Endothelial cell of umbilical vein (primary cell): Measurements from ENCODE around the gene CITED2.

Experiments
- CTCF ChIP-seq, 2 donors: IDR thresholded peaks; 1 replicate in 1 of 2; 2 replicates in 1 of 2; pipeline ENCODE4 v1.5.1; 2011; ENCODE audit warnings: low read length in 2 of 2, mild to moderate bottlenecking in 2 of 2, moderate library complexity in 2 of 2, control low read depth in 1 of 2, inconsistent platforms in 1 of 2, low read depth in 1 of 2; ENCODE audit not compliant: insufficient read depth in 1 of 2; ENCODE audit errors: extremely low read depth in 1 of 2
- EZH2 ChIP-seq: IDR thresholded peaks from 2 replicates; pipeline ENCODE4 v1.6.1; 2012; ENCODE audit warnings: borderline replicate concordance, low read depth, mild to moderate bottlenecking, moderate library complexity, low read length, inconsistent platforms; ENCODE audit not compliant: severe bottlenecking
- FOS ChIP-seq: IDR thresholded peaks from 2 replicates; pipeline ENCODE4 v1.6.1; 2011; ENCODE audit warnings: mild to moderate bottlenecking, low read length, moderate library complexity, borderline replicate concordance; ENCODE audit not compliant: insufficient read depth
- GATA2 ChIP-seq: IDR thresholded peaks from 2 replicates; pipeline ENCODE4 v1.7.0; 2011; ENCODE audit warnings: low read depth, mild to moderate bottlenecking, moderate library complexity, mixed read lengths, low read length; ENCODE audit not compliant: insufficient read length, insufficient read depth
- JUN ChIP-seq: IDR thresholded peaks from 2 replicates; pipeline ENCODE4 v1.6.1; 2011; ENCODE audit warnings: borderline replicate concordance, low read depth; ENCODE audit not compliant: insufficient read length, insufficient read depth
- MAX ChIP-seq: IDR thresholded peaks from 2 replicates; pipeline ENCODE4 v1.6.1; 2011; ENCODE audit not compliant: insufficient read depth, insufficient read length
- MYC ChIP-seq: IDR thresholded peaks from one replicate; pipeline ENCODE4 v1.6.1; 2011; ENCODE audit warnings: mild to moderate bottlenecking, low read depth, low read length
- POLR2A ChIP-seq: IDR thresholded peaks from 2 replicates; pipeline ENCODE4 v1.6.1; 2012; ENCODE audit warnings: low read depth, mild to moderate bottlenecking, control low read depth, low read length
- POLR2AphosphoS5 ChIP-seq: IDR thresholded peaks from 2 replicates; pipeline ENCODE4 v1.6.1; 2012; ENCODE audit warnings: low read depth, mild to moderate bottlenecking, control low read depth, low read length, moderate library complexity; ENCODE audit not compliant: insufficient read depth

GRCh38 chr6:139409026-139409425 lies 34.6 kb upstream of the CITED2 start:
- TF ChIP-seq JUN (no peak), CTCF (IDR thresholded peaks at IDR 0.05; ENCODE audit: extremely low read depth in 1 of 2, insufficient read depth in 1 of 2, low read depth in 1 of 2, low read length in 2 of 2) (no peak), MAX (no peak), POLR2A (no peak), MYC (no peak), EZH2 (no peak), POLR2AphosphoS5 (no peak), GATA2 (no peak), FOS (no peak)
